Nucleus accumbens (tissue), 56 donors: ENCODE data around the gene STAB2.

Source experiments
- DNase-seq, 56 donors: peaks; one replicate each; lab custom pipeline; 2025; lab: John Stamatoyannopoulos, UW

STAB2 gene

DNA sequence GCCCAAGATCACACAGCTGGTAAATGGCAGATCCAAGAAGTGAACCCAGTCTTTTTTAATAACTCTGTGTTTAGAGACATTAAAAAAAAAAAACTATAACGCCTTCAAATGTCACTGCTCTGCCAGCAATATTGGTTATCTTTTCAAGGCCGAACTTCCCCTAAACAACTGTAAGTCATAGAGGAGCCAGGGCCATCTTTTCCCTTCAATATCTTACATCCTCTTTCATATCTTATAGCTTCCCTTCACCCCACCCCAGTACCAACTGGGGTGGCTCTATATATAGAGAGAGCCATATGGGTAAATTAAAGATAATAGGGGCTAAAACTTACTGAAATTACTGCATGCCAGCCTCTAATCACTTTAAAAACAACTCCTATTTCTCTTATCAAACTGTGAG is 100.2 kb downstream of the STAB2 start:
- DNase-seq, result no peak

DNA sequence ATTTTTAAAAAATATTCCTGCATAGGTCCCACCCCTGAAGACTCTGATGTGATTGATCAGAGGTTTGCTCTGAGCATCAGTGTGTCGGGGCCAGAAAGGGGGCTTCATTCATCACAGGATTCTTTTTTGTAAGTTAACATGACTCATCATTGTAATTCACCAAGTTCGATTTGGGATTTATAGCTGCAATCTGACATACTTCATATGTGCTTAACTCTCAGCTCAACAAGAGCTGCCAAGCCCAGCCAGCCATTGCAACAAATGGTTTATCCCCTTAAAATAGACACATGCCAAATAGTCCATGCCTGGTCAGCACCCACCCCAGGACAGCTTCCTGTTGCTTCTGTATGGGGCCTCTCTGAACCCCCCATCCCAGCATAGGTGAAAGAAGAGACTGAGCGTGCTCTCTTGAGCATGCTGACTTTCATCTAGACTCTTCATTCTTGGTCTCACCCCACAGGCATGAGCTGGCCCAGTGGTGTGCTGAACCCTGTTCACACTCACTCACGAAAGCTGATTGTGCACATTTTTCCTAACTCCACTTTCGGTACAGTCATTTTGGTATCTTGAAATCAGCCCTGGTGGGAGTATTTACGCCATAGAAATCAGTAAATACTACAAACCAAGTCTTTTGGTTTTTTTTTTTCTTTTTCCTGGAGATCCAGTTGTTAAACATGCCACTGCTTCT is 101.4 kb downstream of the STAB2 start:
- no peak for DNase-seq

DNA sequence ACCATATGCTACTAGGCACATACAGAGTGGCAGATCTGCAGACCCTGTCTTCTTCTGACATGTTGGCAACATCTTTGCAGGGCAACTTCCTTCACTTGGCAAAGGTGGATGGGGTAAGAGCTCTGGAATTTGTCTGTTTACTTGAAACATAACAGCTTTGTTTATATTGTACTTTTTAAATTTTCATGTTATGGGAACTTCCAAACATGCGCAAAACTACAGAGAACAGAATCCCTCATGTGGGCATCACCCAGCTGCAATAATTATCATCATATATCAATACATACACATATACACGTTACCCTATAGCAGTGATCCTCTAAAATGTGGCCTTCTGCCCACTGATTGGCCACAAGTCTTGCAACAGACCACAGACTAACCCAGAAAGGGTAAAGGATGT is 103.4 kb downstream of the STAB2 start:
- no peak for DNase-seq

DNA sequence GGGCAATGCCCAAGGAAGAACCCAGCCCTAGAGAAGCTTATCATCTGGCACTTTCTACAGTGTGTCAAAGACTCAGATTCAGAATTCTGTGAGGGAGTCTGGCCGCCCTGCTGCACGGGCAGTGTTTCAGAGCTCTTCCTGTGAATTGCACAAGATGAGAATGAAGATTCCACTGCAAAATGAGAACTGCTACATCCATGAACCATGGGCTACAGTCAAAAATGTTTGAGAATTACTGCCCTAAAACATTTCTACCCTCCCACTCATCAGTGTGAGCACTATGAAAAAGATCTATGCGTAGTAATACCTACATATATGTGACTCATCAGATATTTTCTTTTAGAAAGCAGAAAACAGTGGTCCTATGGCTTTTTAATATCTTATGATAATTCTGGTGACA is 104.0 kb downstream of the STAB2 start:
- no peak for DNase-seq

DNA sequence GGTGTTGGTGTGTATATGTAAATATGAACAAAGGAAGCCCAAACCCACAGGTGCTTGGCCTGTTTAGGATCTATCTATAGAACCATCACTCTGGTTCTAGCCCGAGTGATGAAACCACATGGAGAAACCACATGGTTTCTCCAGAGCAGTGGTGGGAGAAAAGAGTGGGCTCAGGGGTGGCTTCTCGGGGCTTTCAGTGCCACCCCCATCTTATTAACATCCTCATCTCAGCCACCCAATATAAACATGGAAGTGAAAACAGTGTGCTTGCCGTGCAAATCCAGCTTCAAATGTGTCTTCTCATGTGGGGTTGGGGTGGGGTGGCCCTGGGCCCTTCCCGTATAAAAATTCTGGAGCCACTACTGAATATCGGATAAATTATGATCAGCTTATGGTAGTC is 109.0 kb downstream of the STAB2 start:
- DNase-seq, result no peak

DNA sequence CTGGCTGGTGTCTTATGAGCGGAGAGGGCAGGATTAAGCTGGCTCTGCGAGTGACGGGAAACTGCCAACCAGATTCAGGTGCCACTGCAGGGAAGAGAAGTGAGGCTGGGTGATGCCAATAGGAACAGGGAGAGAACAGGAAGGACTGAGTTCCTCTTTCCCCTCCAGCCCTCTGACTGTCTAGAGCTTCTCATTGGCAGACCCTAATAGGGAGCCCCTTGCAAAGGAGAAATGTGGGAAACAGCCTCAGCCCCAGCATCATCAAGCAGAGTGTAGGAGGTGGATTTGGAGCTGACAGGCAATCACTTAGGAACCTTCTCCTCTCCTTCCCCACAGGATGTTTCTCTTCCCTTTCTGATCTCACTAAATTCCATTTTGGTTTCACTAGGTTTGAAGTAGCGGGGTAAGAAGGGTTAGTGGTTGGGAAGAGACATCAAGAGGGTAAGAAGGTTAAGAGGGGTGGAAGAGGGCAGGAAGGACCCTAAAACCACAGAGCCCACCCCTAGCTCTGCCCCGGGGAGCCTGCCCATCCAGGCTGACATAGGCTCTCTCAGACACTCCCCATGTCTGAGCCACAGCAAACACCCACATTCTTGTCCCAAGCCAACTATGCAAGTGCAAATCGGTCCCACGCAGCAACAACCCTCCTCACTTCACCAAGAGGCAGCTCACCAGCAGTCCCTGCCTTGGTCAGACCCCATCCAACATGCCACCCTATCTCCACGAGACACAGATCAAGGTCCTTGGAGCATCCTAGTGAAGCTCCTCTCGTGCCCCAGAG is 111.1 kb downstream of the STAB2 start:
- DNase-seq, result no peak

DNA sequence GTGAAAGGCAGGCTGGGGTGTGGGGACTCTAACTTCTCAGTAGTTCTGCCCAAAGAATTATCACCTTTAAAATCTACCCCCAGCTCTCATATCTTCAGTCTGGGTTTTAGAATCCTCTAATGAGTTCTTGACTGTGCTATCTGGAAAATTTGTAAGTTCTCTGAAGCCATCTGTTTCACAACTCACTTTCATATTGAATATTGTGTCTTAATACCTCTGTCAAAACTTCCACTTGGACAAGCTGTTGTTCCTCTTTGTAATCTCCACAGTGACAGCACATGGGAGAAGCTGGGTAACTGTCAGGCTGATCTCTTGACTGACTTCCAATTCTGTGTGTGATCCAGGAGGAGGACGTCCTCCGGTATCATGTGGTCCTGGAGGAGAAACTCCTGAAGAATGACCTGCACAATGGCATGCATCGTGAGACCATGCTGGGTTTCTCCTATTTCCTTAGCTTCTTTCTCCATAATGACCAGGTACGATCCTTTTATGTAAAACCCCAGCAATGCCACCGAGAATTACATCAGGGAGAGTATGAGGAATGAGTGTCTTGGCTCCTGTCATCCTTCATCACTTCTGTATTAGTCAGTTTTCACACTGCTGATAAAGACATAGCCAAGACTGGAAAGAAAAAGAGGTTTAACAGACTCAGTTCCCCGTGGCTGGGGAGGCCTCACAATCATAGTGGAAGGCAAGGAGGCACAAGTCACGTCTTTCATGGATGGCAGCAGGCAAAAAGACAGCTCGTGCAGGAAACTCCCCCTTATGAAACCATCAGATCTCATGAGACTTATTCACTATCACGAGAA is 111.9 kb downstream of the STAB2 start:
- no peak for DNase-seq

DNA sequence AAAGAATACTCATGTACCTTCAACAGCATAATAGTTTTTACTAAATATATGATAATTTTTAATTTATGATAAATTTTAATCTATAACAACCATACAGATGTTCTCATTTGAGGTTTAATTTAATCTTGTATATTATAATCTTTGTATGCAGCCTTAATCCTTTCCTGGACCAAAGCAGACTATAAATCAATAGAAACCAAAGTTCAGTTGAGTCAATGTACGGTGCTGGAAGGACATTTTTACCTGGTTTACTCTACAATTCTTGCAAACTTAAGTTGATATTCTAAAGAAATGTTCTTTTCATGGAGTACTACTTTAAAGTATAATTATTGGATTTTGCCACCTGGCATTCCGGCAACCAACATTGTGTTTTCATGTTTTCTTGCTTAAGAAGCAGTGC is 118.0 kb downstream of the STAB2 start:
- no peak for DNase-seq

DNA sequence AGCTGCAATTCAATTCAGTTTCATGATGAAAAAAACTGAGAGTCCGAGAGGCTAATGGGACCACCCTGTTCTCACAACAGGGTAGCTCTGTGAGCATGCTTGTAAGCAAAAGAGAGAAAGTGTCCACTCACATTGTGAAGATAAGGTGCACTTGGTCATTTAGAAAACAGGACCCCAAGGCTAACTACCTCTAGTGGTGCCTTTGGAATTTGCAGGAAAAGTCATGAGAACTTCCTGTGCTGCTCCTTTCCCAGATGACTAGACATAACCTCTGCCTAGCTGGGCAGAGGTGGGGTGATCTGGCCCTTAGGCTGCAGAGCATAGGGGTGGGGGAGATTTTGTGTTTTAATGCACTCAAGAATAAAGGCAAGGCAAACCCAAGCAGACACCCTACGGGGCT is 118.9 kb downstream of the STAB2 start:
- DNase-seq, result no peak

DNA sequence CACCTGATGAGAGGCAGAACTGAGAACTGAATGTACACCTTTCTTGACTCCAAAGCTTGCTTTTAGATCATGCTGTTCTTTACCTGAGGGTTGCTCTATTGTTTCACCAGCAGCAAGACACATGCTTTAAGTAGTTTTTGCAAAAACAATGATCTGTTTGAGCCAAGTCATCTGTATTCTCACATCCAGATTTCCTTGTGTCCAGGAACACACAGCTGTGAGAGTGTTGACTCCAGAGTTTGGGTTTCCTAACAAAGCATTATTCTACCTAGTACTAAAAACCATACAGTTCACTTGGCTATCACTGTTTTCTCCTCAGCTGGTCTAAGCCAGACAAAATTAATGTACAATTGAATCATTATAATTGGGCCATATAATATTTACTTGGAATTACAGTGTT is 120.4 kb downstream of the STAB2 start:
- no peak for DNase-seq

DNA sequence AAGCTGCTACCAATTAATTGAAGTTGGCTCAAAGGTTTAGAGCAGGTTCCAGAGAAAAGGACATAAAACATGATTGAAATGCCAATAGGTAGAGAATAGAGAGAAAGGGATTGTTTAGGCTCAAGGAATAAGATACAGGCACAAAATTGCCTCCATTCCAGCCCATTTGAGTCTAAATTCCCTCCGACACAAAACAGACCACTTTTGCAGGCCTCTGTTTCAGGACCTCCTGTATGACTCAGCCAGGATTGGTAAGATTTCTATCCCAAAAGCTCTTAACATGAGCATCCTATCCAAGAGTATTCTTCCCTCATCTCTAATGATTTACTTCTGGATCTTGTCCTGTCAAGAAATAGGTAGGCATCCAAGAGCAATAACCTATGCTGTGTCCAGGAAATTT is 123.5 kb downstream of the STAB2 start:
- DNase-seq, result no peak

DNA sequence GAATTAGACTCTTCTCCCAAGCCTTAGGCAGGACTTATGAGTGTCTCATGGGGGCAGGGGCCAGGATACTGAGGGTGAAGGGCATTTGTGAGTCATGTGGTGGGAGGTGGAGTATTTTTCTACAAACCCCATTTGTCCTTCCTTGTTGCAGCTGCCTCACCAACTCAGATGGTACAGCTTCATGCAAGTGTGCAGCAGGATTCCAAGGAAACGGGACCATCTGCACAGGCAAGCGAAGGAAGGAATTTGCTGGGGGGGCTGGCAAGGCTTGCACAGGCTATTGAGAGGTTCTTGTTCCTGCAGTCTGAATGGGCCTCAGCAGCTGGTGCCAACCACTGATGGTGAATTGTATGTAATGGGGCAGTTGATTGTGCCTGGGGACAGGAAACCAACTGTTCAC is 125.1 kb downstream of the STAB2 start:
- peak in 3 of 56 donors; percentile 3 to 10 (median 4) for DNase-seq

DNA sequence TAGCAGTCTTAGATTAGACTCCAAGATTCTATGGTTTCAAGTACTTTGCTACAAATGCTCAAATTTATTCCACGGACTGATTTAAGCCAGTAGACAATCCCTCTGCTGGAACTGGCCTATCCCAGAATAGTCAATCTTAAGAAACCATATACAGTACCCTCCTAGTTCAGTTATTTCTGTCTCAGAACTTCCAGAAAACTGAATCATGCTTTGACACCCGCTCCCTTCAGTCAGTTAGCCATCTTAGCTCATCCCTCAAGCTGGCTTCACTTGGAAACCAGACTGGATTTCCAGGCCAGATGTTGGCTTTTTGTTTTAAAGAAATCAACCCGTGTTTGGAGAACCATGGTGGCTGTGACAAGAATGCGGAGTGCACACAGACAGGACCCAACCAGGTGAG is 128.4 kb downstream of the STAB2 start:
- no peak for DNase-seq

DNA sequence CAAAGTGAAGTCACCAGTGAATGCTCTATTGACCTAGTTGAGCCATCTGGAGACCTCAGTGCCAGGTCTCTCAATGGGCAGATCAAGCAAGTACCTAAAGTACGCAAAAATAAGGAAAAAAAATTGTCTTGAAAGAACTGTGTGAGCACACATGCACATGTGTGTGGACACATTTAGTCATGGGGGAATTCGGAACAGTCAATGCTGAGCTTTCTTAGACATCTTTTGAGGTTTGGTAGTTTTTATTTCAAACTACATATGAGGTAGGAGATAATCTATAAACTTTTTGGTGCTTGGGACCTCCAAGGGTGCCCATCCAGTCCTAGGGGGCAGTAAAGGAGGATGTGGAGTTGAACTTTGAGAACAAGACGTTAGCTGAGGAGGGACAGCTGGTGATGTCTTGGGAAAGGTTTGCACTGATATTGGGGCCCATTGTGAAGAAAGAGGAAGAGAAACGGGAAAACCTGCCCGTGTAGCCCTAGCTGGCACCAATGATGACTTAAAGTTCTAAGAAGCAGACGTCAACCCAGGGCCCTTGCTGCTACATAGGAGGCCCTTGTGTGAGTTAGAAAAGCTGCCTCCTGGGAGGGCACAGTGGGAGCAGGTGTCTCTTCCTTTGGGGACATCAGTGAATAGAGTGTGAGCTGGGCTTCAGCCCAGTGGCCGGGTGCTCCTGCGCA is 129.6 kb downstream of the STAB2 start:
- DNase-seq, result no peak

DNA sequence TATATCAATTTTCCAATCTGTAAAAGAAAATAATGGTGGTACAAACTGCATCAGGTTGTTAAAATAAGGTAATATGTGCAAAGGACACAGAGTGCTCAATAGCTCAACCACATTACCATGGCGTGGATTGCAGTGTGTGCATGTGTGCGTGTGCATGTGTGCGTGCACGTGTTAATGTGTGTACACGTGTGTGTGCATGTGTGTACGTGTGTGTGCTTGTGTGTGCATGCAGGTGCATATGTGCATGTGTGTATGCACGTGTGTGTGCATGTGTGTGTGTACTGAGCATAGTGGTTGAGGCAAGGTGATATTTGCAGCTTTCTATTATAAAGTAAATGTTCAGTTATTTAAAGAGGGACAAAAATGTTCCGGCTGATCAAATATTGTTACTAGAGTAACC is 138.3 kb downstream of the STAB2 start:
- DNase-seq, result no peak

DNA sequence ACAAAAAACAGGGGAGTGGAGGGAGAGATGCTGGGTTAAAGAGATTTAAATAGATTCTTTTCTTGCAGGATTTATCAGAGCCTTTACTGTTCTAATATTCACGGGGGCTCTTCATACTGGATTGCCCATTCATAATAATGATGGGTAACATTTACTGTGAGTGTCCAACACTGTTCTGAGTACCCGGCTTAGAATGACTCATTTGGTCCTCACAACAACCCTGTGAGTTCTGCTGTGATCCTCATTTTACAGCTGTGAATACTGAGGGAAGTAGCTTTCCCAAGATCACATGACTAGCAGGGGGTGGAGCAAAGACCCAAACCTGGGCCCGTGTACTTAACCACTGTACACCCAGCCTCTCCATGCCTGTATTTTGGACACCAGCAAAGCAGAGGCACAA is 140.6 kb downstream of the STAB2 start:
- no peak for DNase-seq

DNA sequence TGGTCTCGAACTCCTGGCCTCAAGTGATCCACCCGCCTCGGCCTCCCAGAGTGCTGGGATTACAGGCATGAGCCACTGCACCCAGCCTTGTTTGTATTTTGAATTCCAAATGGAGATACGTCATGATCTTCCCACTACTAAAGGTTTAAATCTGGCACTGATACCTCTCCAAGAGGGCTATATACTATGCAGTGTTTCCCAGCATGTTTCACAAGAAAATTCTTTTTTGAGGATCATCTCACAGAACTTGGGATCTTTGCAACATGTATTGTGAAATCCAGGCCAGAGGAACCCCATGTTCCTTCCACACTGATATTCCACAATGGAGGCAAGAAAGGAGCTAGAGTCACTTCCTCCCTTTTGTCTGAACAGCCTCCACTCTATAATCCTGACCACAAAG is 141.2 kb downstream of the STAB2 start:
- no peak for DNase-seq

DNA sequence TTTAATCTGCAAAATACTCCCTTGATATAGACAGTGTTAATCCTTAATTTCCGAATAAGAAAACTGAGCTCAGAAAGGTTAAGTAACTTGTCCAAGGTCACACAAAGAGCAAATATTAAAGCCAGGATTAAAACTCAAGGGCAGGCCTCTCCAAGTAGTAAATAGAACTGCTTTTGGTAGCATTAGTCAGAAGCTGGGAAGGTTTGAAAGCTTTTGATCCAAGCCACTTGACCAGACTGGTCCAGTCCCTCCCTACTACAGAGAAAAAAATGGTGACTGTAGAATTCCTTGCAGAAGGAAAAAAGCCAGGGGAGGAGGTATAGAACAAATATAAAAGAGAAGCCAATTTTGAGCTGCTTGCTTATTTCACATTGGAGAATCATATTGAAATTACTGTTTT is 142.4 kb downstream of the STAB2 start:
- no peak for DNase-seq

DNA sequence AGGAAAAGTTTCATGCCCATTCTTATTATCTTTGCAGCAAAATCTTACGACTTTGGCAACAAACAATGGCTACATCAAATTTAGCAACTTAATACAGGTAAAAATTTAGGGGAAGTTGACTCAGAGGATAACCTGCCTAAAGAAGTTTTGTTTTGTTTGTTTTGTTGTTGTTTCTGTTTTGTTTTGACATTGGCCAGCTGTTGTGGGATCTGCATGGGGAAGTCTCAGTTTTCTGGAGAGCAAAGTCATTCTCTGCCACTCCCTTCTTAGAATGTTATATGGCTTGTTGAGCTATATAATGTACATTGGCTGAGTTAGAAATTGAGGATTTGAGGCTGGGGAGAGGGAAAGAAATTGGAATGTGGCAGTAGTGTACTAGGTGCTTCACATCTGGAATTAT is 144.5 kb downstream of the STAB2 start:
- no peak for DNase-seq

DNA sequence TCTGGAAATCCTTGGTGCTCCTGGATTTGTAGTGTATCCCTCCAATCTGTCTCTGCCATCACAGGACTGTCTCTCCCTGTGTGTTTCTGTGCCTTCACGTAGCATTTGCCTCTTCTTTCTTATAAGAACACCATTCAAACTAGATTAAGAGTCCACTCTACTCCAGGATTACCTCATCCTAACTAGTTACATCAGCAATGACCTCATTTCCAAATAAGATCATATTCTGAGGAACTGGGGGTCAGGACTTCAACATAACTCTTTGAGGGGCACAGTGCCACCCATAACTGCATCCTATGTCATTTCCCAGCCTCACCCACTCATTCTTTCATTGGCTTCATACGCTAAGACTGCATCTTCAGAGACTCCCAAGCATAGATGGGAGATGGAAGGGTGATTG is 147.8 kb downstream of the STAB2 start:
- no peak for DNase-seq

DNA sequence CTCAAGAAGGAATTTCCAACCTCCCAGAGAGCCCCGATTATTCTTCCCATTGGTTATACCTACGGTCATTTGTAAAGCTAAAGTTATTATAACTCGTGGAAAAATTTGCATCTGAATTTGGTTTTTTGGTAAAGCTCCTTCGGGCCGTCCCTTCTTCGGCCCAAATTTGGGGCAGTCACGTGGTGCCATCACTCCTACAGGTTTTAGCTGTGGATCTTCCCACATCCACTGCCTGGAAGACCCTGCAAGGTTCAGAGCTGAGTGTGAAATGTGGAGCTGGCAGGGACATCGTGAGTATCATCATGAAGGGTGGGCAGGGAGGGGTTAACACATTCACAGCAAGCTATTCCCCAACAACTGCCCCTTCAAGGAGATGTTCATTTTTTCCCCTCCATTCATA is 148.2 kb downstream of the STAB2 start:
- no peak for DNase-seq
